GM21723 (cell line): ENCODE data around the gene RNF112.

ENCODE experiments used
- ATAC-seq: cut with Tn5 transposase; IDR thresholded peaks from one replicate; pipeline ENCODE4 v1.9.1; 2021; ENCODE audit warnings: mild to moderate bottlenecking, moderate library complexity; ENCODE audit not compliant: unreplicated experiment

Gene RNF112

DNA sequence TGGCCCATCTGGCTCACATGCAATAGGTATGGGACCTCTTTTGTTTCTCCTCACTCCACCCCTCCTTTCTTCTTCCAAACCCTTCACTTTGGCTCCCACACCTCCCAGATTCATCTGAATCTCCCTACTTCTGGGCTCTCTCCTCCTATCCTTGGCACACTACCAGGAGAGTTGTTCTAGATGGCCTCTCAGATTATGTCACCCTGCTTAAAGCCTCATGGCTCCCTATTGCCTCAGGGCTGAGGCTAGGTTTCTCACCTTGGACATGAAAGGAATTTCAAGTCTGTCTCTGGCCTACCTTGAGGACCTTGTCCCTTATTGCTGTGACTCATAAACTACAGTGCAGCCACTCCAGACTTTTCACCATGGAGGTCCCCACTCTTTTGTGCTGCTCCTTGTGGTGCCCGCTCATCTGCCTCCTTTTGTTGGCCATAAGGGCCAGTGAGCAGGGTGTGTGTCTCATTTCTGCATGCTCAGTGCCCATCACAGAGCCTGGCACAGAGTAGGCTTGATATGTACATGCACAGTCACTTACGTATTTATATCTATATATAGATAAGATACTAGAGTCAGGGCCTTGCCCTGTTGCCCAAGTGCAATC lies 23.0 kb upstream of the RNF112 start:
- no peak for ATAC-seq

GRCh38 chr17:19388791-19389785 lies 21.9 kb upstream of the RNF112 start:
- no peak for ATAC-seq

GRCh38 chr17:19390951-19391350 lies 20.1 kb upstream of the RNF112 start:
- no peak for ATAC-seq

GRCh38 chr17:19391432-19391831 lies 19.6 kb upstream of the RNF112 start:
- ATAC-seq: no peak

- no peak for ATAC-seq
Measured at GRCh38 chr17:19392303-19392702, 18.7 kb upstream of the RNF112 start.

DNA sequence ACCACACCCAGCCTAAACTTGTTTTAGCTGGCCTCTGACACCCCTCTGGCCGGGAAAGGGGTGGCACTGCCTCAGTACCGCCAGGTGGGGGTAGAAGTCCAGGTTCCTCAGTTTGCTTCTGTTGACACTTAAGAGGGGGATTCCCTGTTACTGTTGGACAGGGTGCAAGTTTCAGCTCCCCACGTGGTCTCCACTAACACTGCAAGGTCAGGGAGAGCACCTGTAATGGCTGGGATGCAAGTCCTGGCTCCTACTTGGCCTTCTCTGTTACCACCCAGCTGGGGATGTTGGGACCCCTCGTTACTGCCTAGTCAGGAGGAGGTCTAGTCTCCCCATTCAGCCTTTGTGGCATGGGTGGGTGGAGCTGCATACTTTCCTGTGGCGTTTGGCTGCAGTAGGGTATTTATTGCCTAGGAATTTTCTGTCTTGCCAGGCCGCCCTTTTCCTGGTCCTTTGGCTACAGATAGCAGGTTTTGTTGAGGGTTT lies 13.4 kb upstream of the RNF112 start:
- no peak for ATAC-seq

GRCh38 chr17:19398301-19399181 lies 12.5 kb upstream of the RNF112 start:
- ATAC-seq: no peak

- no peak for ATAC-seq
Measured at GRCh38 chr17:19399750-19400450, 11.1 kb upstream of the RNF112 start.

- ATAC-seq: no peak
Measured at GRCh38 chr17:19401321-19402010, 9.6 kb upstream of the RNF112 start.

DNA sequence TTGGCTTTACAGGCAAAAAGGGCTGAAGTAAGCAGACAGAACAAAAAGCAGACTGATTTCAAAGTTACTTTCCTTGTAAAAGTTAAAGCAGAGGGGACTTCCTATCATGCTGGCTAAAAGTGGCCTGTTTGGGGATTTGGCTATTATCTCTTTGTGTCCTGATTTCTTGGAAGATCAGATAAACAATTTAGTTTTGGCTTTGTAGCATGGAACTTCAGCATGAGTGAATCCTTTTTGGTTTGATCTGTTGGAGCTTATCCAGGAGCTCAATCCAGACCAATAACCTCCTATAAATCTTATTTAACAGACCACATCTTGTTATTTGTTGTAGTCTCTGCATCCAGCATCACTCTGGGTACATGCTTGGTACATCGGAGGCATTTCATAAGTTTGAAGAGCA lies 8.9 kb upstream of the RNF112 start:
- no peak for ATAC-seq

DNA sequence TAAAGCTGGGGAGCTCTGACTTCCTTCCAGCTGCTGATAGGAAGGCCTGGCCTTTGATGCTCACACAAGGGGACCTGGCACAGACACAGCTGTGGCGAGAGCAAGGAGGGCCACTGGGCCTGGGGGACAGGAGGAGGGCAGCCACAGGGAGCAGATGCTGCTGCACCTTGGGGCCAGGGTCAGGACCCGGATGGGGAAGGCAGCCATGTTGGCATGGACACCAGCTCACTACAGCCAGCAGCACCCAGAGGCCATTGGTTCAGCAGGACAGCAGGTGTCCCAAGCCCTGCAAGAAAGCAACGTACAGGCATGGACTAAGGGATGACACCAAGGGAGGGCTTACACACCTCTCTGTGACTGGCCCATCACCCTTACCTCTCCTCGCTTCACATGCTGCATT lies 8.0 kb upstream of the RNF112 start:
- ATAC-seq: no peak

- ATAC-seq: no peak
Measured at GRCh38 chr17:19404264-19404663, 6.8 kb upstream of the RNF112 start.

- ATAC-seq: no peak
Measured at GRCh38 chr17:19405114-19405513, 5.9 kb upstream of the RNF112 start.

- no peak for ATAC-seq
Measured at GRCh38 chr17:19407601-19408345, 3.3 kb upstream of the RNF112 start.

DNA sequence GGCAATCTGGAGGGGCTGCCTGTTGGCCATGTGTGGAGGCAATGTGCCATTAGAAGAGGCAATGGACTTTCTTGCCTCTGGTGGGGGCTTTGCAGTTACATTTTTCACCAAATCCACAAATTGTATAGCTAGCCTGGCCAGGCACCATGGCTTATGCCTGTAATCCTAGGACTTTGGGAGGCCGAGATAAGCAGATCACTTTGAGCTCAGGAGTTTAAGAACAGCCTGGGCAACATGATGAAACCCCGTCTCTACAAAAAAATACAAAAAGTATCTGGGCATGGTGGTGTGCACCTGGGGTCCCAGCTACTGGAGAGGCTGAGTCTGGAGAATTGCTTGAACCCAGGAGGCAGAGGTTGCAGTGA lies 2.7 kb upstream of the RNF112 start:
- ATAC-seq: no peak

DNA sequence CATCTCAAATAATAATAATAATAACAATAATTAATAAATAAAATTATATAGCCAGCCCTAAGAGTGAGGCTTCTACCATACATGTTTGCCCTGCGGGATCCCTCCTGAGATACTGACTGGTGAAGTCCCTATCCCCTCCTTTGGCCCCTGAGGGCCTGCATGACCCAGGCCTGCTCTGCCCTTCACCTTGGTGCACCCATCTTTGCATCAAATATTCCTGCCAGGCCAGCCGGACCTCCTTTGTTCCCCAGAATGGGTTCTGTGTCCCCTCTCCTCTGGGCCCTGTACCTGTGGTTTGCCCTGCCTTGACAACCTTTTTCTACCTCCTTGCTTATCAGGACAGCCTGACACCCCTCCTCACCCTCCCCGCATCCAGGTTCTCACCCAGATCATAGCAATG lies 2.0 kb upstream of the RNF112 start:
- ATAC-seq: no peak

DNA sequence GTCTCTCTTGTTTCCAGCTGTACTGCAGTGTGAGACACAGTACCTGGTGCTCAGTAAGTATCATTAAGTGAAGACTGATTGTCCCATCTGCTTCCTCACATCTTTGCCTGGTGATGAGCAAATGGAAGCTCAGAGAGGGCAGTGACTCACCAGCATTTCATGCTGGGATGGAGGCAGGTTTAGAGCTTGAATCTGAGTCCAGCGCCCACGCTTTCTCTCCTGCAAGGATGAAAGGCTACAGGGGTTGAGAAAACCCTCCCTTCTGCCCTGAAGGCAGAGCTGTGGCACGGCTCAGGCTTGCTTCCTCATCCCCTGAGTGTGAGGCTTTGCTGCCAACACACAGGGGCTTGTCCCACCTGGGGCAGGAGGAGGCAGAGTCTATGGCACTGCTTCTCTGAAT lies 1.5 kb upstream of the RNF112 start:
- no peak for ATAC-seq

DNA sequence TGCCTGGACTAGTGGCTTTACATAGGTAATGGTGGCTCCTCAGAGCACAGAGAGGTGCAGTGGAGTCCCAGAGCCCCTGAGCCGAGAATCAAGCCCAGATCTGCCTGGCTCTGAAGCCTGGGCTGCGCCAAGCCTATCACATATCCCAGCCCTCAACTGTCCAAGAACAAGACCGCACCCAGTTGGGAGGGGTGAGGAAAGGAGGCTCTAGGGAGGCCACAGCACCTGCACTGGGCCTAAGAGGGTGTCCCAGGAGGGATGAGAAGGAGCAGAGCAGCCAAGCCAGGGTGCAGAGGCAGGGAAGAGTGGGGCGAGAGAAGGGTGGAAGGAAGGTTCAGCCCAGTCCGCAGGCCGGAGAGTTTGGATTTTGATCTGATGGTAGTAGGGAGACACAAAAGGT lies 941 bp upstream of the RNF112 start:
- ATAC-seq: no peak

- ATAC-seq: no peak
Measured at GRCh38 chr17:19411631-19412030, 599 bp downstream of the RNF112 start.
